Stomach (tissue), 4 donors: ENCODE data around the gene TMBIM4.

Source experiments
- POLR2AphosphoS5 ChIP-seq, 3 donors: sonication (generic); formaldehyde crosslinking; IDR thresholded peaks; one replicate each; pipeline ENCODE4 v1.6.1; 2016; ENCODE audit warnings: antibody characterized with exemption in 3 of 3
- TF ChIP-seq, protein P1 (sequence below), 7 experiments: fragments of 450-650 bp in 4 of 7; fragments of 200-600 bp in 3 of 7; sonication (generic) in 3 of 7; IDR thresholded peaks; one replicate each; pipeline ENCODE4 v1.5.1; 2016 to 2019; ENCODE audit warnings: antibody characterized with exemption in 7 of 7, control low read depth in 2 of 7, mild to moderate bottlenecking in 1 of 7

DNA sequence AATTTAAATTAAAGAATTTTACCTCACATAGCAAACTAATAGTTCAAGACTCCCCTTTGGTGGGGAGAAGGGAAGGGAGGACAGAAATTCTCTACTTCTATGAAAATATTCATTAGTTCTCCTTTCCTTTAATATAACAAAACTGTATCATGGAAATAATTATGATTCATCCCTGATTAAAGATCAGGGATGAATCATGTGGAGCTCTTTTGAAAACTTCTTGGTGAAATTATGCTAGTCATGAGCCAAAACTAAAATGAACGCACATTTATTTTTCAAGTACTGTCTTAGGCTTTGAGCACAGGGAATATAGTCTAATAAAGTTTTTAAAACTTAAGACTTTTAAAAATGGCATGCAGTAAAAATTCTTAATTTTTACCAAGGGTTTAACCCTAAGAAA lies 17.1 kb downstream of the TMBIM4 start:
- TF ChIP-seq, protein P1, sequence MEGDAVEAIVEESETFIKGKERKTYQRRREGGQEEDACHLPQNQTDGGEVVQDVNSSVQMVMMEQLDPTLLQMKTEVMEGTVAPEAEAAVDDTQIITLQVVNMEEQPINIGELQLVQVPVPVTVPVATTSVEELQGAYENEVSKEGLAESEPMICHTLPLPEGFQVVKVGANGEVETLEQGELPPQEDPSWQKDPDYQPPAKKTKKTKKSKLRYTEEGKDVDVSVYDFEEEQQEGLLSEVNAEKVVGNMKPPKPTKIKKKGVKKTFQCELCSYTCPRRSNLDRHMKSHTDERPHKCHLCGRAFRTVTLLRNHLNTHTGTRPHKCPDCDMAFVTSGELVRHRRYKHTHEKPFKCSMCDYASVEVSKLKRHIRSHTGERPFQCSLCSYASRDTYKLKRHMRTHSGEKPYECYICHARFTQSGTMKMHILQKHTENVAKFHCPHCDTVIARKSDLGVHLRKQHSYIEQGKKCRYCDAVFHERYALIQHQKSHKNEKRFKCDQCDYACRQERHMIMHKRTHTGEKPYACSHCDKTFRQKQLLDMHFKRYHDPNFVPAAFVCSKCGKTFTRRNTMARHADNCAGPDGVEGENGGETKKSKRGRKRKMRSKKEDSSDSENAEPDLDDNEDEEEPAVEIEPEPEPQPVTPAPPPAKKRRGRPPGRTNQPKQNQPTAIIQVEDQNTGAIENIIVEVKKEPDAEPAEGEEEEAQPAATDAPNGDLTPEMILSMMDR (IDR thresholded peaks at IDR 0.05), result no peak
- no peak for TF ChIP-seq POLR2AphosphoS5 (IDR thresholded peaks at IDR 0.05)
